HG03521 (cell line): Measurements from ENCODE around the gene CNTNAP4.

Source experiments
- ATAC-seq: cut with Tn5 transposase; IDR thresholded peaks from one replicate; pipeline ENCODE4 v1.9.1; 2021; ENCODE audit warnings: mild to moderate bottlenecking, moderate library complexity; ENCODE audit not compliant: unreplicated experiment

The CNTNAP4 gene

DNA sequence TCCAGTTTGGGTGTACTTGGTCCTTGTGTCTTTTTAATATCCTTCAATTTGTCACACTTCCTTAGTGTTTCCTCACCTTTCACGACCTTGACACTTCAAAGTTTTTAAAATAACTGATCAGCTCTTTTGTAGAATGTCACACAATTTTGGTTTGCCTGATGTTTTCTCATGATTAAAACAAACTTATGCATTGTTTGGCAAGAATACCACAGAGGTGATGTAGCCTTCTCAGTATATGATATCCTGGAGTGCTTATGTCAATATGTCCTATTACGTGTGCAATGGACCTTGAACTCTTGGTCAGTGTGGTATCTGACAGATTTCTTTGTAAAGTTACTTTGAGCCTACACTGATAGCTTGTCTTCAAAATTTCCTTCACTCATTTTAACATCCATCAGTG is 297.4 kb downstream of the CNTNAP4 start:
- no peak for ATAC-seq

DNA sequence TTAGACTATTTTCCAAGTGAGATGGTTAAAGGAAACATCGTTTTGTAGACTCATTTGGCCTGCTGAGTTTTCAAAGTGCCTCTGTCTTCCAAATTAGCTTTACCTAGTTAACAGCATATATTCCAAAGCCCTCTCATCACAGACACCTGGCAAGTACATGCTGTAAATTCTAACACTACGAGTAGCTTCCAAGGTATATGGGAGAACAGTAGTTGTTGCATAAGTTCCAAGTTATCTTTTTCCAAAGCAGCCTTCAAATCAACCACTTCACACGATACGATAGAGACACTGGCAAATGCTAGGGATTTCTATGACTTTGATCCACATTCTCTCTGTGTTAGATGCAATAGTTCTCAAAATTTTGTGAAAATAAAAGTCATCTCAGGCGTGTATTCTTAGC is 299.3 kb downstream of the CNTNAP4 start:
- ATAC-seq = no peak

DNA sequence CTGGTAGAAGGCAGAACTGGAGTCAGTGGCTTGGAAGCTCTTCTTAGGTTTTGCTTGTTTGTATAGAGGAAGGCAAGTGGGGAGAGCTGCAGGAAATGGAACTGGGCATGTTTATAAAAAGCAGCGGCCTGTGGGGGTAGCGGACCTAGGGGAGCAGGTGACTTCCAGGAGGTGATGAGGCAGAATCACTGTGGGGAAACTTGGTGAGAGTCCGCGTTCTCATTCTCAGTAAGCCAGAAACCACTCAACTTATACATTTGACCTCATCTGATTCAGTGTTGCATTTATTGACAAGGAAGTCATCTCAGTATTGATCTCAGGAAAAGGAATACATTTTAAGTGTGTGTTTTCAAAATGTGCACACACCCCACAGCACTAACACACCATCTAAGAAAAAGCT is 299.8 kb downstream of the CNTNAP4 start:
- ATAC-seq = peak; percentile 68

DNA sequence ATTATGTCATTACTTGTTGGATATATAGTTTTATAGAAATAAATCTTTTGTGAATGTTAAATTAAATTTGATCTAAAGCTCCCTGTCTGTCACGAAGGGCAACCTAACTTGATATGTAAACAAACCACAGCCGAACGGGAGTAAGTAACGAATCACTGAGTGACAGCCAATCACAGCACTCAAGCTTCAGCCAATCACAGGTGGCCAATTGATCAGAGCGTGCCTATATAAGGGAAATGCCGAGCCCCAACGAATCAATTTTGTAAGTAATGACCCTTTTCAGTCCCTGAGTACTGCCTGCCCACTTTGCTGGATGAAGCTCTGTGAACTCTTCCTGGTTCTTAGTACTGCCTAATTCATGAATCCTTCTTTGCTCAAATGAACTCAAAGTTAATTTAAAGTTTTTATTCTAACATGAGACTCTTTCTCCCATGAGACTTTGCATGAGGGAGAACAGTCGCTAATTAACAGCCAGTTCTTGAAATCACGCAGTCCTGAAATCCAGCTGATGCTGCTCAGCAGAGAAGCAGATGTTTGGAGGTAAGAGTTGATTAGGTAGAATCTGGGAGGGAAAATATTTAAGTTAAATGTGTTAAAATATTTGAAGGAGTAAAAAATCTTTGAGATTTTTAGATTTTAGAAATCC is 302.2 kb downstream of the CNTNAP4 start:
- ATAC-seq = no peak

DNA sequence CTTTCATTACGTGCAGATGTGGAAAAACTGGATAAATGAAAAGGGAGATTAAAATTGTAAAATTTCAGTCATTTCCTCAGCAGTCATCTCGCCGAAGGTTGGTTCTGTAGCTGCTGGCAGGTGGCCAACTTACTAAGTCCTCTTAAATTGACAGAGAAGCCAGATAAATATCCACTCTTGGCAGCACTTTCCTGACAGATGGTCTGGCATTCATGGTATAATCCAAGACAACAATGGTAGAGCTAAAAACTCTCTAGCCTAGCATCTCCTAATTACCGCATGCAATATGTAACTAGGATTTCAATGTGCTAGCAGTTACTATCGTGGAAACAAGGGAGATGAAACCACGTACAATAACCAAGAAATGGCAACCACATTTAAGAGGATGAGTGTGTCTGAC is 306.3 kb downstream of the CNTNAP4 start:
- ATAC-seq = no peak

DNA sequence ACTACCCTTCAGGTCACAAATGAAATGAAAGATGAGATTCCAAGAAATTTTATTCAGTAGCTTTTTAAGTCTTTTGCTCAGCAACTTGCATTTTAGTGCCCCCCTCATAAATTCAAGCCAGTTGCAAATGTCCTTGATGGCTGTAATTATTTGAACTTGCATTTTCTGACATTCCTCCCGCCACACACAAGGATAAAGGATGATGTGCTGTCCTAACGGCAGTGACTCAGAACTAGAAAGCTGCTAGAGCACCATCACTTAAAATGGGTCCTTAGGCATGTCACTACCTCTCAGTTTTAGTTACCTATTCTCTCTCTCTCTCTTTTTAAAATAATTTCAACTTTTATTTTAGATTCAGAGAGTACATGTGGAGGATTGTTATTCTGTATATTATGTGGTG is 306.7 kb downstream of the CNTNAP4 start:
- ATAC-seq = no peak

DNA sequence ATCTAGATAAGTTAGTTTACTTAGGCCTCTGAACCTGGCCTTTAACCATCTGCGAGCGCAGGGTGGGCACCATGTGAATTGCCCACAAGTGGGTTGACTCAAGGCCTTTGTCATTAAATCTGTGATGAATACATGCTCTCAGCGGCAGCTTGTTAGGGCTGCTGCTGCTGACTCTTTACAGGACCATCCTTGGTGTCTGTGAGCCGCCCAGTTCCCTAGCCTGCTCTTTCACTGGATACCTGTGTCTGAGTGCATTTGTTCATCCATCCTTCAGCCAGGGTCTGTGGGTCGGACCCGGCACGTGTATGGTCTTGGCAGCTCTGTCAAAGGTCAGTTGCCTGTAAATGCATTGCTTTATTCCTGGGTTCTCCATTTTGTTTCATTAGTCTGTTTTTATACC is 321.3 kb downstream of the CNTNAP4 start:
- ATAC-seq = no peak

DNA sequence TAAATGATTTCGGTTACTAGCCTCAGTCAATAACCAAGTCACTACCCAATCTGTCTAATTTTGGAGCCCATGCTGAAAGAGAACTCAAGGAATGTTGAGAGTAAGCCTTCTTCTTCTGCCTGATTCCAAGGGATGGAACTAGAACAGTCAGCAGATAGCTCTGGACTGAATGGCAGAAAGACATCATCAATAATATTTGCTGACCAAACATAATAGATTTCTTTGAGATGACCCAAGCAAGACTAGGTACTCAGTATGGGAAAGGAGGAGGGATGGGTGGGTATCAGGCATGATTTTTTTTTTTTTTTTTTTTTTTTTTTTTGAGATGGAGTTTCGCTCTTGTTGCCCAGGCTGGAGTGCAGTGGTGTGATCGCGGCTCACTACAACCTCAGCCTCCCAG is 330.1 kb downstream of the CNTNAP4 start:
- no peak for ATAC-seq
